ENCODE data around the gene ANGPTL8.

Gene ANGPTL8

GRCh38 chr19:11239377-11240000, at the start of gene ANGPTL8:
TSS of gene ANGPTL8 (plus strand) at chr19:11239619. CDS start at chr19:11239638, 19 bp downstream.
- no peak for DNase-seq

DNA sequence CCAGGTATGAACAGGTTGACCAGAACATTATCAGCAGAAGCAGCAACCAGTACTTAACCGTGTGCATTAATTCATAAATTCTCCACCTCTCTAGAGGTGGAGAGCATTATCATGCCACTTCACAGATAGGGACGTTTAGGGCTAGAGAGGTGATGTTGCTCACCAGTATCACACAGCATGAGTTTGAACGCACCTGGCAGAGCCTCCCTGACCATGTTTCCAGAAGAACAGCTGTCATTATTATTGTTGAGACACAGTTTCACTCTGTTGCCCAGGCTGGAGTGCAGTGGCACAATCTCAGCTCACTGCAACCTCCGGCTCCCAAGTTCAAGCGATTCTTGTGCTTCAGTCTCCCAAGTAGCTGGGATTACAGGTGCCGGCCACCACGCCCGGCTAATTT, 48.9 kb upstream of the ANGPTL8 start:
- DNase-seq, result no peak

DNA sequence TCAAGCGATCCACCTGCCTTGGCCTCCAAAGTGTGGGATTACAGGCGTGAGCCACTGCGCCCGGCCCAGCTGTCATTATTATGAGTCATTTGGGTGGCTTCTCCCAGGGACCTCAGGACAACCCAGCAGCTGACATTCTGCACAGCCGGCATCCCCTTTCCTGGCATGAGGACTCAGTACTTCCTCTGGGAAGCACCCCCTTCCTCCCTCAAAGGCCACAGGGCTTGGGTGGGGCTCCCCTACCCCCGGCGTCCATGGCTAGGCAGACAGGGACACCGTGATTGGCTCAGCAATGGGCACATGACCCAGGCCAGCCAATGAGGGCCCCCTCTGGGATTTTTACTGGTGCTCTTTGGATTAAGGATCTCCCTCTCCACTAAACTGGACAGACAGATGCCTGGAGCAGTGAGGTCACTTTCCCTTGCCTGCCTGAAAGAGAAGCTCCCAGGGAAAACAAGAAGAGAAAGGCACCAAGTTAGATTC, 48.1 kb upstream of the ANGPTL8 start:
- no peak for DNase-seq

GRCh38 chr19:11191934-11192333, 47.5 kb upstream of the ANGPTL8 start:
- no peak for DNase-seq

- no peak for DNase-seq
Measured at GRCh38 chr19:11192957-11193939, 46.2 kb upstream of the ANGPTL8 start.

GRCh38 chr19:11194173-11194572, 45.2 kb upstream of the ANGPTL8 start:
- DNase-seq, result no peak

- no peak for DNase-seq
Measured at GRCh38 chr19:11194656-11195558, 44.5 kb upstream of the ANGPTL8 start.

GRCh38 chr19:11195681-11196080, 43.7 kb upstream of the ANGPTL8 start:
- DNase-seq, result no peak

- DNase-seq, result no peak
Measured at GRCh38 chr19:11196406-11197287, 42.8 kb upstream of the ANGPTL8 start.

GRCh38 chr19:11197291-11198174, 41.9 kb upstream of the ANGPTL8 start, which contains the start of gene KANK2:
TSS of gene KANK2 (minus strand) at chr19:11197545. CDS start at chr19:11194511, 3,034 bp downstream.
- peak; percentile 62 for DNase-seq

GRCh38 chr19:11198175-11198534, 41.3 kb upstream of the ANGPTL8 start:
- DNase-seq, result no peak

- DNase-seq, result no peak
Measured at GRCh38 chr19:11198769-11199424, 40.5 kb upstream of the ANGPTL8 start.

- DNase-seq, result no peak
Measured at GRCh38 chr19:11199517-11199916, 39.9 kb upstream of the ANGPTL8 start.

DNA sequence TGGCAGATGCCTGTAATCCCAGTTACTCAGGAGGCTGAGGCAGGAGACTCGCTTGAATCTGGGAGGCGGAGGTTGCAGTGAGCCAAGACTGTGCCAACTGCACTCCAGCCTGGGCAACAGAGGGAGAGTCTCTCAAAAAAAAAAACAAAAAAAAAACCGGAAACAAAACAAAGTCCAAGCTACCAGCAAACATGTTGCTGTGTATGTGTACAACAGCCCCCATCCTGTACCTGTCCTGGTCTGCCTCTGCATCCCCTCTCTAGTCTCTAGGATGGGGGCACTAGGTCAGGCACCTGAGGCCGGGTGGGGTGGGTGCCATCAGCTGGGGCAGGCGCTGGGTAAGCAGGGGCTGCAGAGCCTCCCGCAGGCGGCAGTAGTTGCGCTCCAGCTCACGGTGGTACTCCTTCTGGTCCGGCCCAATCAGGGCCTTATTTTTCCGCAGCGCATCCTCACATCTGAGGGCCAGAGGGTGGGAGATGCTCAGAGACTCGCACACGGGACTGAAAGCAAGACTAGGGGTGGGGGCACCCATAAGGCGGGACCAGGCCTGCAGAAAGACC, 39.3 kb upstream of the ANGPTL8 start:
- no peak for DNase-seq

GRCh38 chr19:11200931-11201330, 38.5 kb upstream of the ANGPTL8 start:
- no peak for DNase-seq

GRCh38 chr19:11201791-11202190, 37.6 kb upstream of the ANGPTL8 start:
- no peak for DNase-seq

DNA sequence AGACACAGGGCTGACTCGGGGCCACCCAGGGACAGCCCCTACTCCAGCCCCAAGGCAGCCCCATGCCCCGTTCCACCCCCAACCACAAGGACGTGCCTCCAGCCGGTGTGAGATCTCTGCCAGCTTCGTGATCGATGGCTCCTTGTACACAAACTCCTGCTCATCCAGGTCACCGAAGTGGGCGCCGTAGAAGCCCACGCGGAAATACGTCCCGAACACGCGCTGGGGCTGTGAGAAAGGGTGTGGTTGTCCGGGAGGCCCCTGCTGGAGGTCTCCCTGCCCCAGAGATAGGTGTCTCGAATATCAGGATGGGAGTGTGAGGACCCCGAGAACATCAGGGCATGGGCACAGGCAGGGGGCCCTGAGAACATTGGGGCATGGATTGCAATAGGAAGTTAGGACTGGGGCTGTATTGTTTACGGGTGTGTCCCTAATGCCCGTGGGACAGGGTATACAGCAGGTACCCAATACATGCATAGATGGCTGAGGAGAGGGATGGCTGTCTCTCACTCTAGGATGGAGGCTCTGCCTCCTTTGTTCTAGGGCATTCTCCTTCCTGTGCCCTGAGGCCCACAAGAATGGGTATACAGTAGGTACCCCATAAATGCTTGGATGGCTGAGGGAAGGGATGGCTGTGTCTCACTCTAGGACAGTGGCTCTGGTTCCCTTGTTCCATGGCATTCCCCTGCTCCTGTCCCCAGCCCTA, 36.8 kb upstream of the ANGPTL8 start:
- DNase-seq, result no peak

- peak; percentile 25 for DNase-seq
Measured at GRCh38 chr19:11203194-11204075, 36.0 kb upstream of the ANGPTL8 start.

Data from activated T-cell treated with anti-CD3 and anti-CD28 coated beads for 4 hours (primary cell).